Esophagus muscularis mucosa (tissue), 4 donors: ENCODE measurements around the gene NLGN3. TPM values are rescaled to one million over a fixed set of nuclear protein-coding genes. Genes with fewer than 3 reads are reported as not detected.

ENCODE experiments used
- DNase-seq: peaks from one replicate; pipeline ENCODE4 v3.0.0-alpha.2; 2017; ENCODE audit errors: extremely low spot score
- H3K27ac ChIP-seq, 4 donors: fragments of 200-600 bp; sonication (generic); replicated peaks in 1 of 4; 1 replicate in 3 of 4; 2 replicates in 1 of 4; pipeline ENCODE4 v1.5.1; 2016 to 2019; ENCODE audit warnings: mild to moderate bottlenecking in 1 of 4
- H3K27me3 ChIP-seq, 4 donors: fragments of 200-600 bp; sonication (generic); one replicate each; pipeline versions ENCODE4 v1.5.1 to v1.6.0; 2016 to 2019
- H3K36me3 ChIP-seq, 4 donors: fragments of 200-600 bp; sonication (generic); one replicate each; pipeline ENCODE4 v1.5.1; 2016 to 2019
- H3K4me1 ChIP-seq, 4 donors: fragments of 200-600 bp; sonication (generic); one replicate each; pipeline ENCODE4 v1.5.1; 2016 to 2019
- H3K4me3 ChIP-seq, 4 donors: fragments of 200-600 bp; sonication (generic); 1 replicate in 2 of 4; 2 replicates in 2 of 4; pipeline ENCODE4 v1.5.1; 2016 to 2019; ENCODE audit warnings: mild to moderate bottlenecking in 4 of 4, moderate library complexity in 1 of 4
- H3K9me3 ChIP-seq, 4 donors: fragments of 200-600 bp; sonication (generic); 1 replicate in 3 of 4; 2 replicates in 1 of 4; pipeline ENCODE4 v1.5.1; 2016 to 2019
- EP300 ChIP-seq: sonication (generic); formaldehyde crosslinking; IDR thresholded peaks from one replicate; pipeline ENCODE4 v1.6.1; 2017; ENCODE audit warnings: antibody characterized with exemption
- POLR2A ChIP-seq: fragments of 450-650 bp; IDR thresholded peaks from one replicate; pipeline ENCODE4 v1.6.1; 2017; ENCODE audit warnings: antibody characterized with exemption, moderate library complexity, mild to moderate bottlenecking, low read depth
- POLR2AphosphoS5 ChIP-seq, 2 donors: sonication (generic); formaldehyde crosslinking; IDR thresholded peaks; one replicate each; pipeline ENCODE4 v1.6.1; 2017; ENCODE audit warnings: antibody characterized with exemption in 2 of 2
- WGBS: methylation state at CpG from one replicate; pipeline ENCODE4 v1.1.5; 2018; 5-methylcytosine and 5-hydroxymethylcytosine counted together
- intact Hi-C: fragments of 100-400 bp; cut with DNase I; formaldehyde crosslinking; loops from one replicate; pipeline ENCODE4 v1.15.1; 2023
- total RNA-seq, 4 donors: library from RNA; depleted of rRNA; stranded (reverse); fragments of >200 nt; gene quantifications; one replicate each; pipeline versions ENCODE4 v1.1.0 to v1.2.1, GENCODE V29; 2016
- TF ChIP-seq, protein P1 (sequence below), 3 experiments: fragments of 200-600 bp in 2 of 3; fragments of 450-650 bp in 1 of 3; sonication (generic) in 2 of 3; IDR thresholded peaks; one replicate each; pipeline ENCODE4 v1.5.1; 2017 to 2019; ENCODE audit warnings: antibody characterized with exemption in 3 of 3, mild to moderate bottlenecking in 2 of 3, moderate library complexity in 1 of 3

The NLGN3 gene
- total RNA-seq, 4 donors from 2014 or later, result 1.2 to 2.8 (median 2.4) TPM

DNA sequence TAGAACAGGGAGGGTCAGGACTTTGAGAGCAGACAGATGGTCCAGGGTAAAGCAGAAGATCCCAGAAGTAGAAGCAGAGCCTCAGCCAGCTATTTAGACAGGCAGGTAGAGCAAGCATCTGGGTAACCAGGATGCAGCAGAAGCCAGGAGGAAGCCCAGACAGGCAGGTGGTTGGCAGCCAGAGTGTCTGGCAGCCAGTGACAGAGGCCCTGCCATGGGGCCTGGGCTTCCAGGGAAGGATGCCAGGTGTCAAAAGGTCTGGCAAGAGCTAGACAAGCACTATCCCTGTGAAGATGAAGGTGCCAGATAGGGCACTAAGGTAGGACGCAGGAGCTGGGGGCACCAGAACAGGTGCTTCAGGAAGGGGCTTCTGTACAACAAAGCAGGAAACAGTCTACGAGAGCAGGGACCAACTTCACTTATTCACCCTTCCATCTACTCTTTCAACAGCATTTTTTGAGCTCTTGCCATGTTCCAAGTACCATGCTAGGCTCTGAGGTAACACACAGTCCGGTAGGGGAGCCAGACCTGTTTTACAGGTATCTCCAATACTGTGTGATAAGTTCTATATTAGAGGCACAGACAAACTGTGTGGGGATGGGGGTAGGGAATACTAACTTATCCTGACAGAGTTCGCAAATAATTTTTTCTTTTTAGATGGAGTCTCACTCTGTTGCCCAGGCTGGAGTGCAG, 40.3 kb downstream of the NLGN3 start:
- Histone ChIP-seq H3K4me3 (no peak overlapping the region), H3K27me3 (no peaks in the 10 kb centered on the region), H3K27ac (no peak overlapping the region), H3K9me3 (no peaks in the 10 kb centered on the region), H3K36me3 (no peaks in the 10 kb centered on the region), H3K4me1 (peaks cover 5 to 16% (median 10%) of the 10 kb centered on the region in 4 donors)
- WGBS, result 77% methylated on average over 4 of the region's 4 CpGs
- intact Hi-C loops, result loop anchor here (10.0 kb wide), 2 partner anchors 60 to 420 kb away; no protein-coding TSS in a partner anchor
- TF ChIP-seq POLR2AphosphoS5 (IDR thresholded peaks at IDR 0.05) (no peak), POLR2A (no peak), EP300 (no peak)
- TF ChIP-seq, protein P1, sequence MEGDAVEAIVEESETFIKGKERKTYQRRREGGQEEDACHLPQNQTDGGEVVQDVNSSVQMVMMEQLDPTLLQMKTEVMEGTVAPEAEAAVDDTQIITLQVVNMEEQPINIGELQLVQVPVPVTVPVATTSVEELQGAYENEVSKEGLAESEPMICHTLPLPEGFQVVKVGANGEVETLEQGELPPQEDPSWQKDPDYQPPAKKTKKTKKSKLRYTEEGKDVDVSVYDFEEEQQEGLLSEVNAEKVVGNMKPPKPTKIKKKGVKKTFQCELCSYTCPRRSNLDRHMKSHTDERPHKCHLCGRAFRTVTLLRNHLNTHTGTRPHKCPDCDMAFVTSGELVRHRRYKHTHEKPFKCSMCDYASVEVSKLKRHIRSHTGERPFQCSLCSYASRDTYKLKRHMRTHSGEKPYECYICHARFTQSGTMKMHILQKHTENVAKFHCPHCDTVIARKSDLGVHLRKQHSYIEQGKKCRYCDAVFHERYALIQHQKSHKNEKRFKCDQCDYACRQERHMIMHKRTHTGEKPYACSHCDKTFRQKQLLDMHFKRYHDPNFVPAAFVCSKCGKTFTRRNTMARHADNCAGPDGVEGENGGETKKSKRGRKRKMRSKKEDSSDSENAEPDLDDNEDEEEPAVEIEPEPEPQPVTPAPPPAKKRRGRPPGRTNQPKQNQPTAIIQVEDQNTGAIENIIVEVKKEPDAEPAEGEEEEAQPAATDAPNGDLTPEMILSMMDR (IDR thresholded peaks at IDR 0.05), result no peak
- no peak for DNase-seq

DNA sequence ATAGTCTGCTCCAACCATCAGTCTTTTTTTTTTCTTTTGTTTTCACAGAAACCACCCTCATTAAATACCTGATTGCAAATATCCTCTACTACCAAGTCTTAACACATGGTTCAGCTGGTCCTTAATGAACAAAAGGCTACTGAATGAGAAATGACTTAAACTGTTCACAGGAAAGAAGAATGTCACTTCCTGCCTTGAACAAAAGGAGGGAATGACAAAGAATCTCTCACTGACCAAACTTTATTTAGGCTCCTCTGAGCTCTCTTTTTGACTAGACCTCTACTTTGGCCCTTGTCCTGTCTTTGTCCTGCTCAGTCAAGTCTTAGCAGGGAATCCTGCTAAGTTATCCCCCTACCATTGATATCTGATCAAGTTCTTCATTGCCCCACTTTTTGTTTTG, 46.6 kb downstream of the NLGN3 start:
- Histone ChIP-seq H3K9me3 (no peaks in the 10 kb centered on the region), H3K4me1 (no peaks in the 10 kb centered on the region), H3K27me3 (no peaks in the 10 kb centered on the region), H3K4me3 (no peak overlapping the region), H3K27ac (no peak overlapping the region), H3K36me3 (no peaks in the 10 kb centered on the region)
- intact Hi-C loops, result no loop called here
- TF ChIP-seq POLR2A, result no peak
- no peak for TF ChIP-seq POLR2AphosphoS5 (IDR thresholded peaks at IDR 0.05)
- no peak for TF ChIP-seq EP300
- TF ChIP-seq, protein P1 (IDR thresholded peaks at IDR 0.05), result no peak
- no peak for DNase-seq

DNA sequence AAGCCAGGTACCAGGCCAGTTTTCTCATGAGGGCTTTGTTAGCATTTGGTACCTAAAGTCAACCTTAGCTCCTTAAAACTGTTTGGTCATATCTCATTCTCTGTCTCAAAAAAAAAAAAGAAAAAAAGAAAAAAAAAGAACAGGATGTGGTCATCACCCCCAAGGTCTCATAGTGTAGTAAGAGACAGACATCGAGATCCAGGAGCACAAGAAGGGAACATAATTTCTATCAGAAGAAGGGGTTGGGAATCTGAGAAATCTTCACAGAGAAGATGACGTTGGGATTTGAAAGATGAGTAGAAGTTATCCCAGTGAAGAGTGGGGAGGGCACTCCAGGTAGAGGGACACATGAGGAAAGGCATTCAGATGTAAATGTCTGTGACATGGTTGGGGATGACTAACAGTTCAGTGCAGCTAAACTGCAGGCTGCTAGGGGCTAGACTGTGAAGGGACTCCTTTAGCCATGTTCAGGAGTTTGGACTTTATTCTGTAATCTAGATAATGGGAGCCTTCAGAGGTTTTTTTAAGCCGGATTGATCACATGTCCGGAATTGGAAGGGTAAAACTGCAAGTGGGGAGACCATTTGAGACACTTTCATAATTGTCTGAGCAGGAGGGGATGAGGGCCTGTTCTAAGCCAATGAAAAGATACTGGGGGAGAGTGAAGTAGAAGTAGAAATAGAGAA, 51.5 kb downstream of the NLGN3 start:
- H3K4me3 ChIP-seq, result no peak overlapping the region
- WGBS, result 81% methylated on average over 4 of the region's 4 CpGs
- H3K36me3 ChIP-seq, result no peaks in the 10 kb centered on the region
- no peaks in the 10 kb centered on the region for H3K4me1 ChIP-seq
- no peaks in the 10 kb centered on the region for H3K27me3 ChIP-seq
- H3K27ac ChIP-seq, result no peak overlapping the region
- TF ChIP-seq EP300, result no peak
- TF ChIP-seq, protein P1 (IDR thresholded peaks at IDR 0.05), result no peak
- TF ChIP-seq POLR2AphosphoS5 (IDR thresholded peaks at IDR 0.05), result no peak
- TF ChIP-seq POLR2A, result no peak
- no peak for DNase-seq
- intact Hi-C loops, result no loop called here
- no peaks in the 10 kb centered on the region for H3K9me3 ChIP-seq

DNA sequence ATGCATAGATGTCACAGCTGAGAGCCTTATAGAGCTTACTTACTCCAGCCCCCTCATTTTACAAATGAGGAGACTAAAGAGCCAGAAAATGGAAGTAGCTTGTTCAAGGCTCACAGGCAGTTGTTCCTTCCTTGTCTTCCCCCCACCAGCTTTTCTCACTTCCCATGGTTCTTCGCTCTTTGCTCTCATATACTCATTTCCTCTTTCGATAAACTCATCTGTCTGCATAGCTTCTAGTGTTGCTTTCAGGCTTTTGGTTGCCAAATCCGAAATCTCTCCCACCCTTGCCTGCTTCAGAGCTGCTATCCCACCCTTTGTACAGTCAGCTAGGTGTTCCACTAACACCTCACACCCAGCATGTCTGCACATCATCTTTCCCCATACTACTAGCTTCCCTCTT, 53.4 kb downstream of the NLGN3 start:
- 58% methylated on average over 3 of the region's 3 CpGs for WGBS

More for the DNA sequence above, 53.4 kb downstream of the NLGN3 start:
- intact Hi-C loops, result no loop called here
- no peak for DNase-seq
- H3K4me1 ChIP-seq, result no peaks in the 10 kb centered on the region
- no peaks in the 10 kb centered on the region for H3K27me3 ChIP-seq
- no peak for TF ChIP-seq POLR2AphosphoS5 (IDR thresholded peaks at IDR 0.05)
- TF ChIP-seq EP300, result no peak
- no peak for TF ChIP-seq POLR2A
- TF ChIP-seq, protein P1 (IDR thresholded peaks at IDR 0.05), result no peak
- H3K27ac ChIP-seq, result no peak overlapping the region
- H3K9me3 ChIP-seq, result no peaks in the 10 kb centered on the region
- peak overlapping the region in 1 of 4 donors; percentile 31 for H3K4me3 ChIP-seq
- H3K36me3 ChIP-seq, result no peaks in the 10 kb centered on the region
